ENCODE results near the gene G6PC1. TPM values are rescaled to one million over a fixed set of nuclear protein-coding genes. Genes with fewer than 3 reads are reported as not detected.

The G6PC1 gene
- total and polyA plus RNA-seq, 2 of the 13 experiments (the other 11 are each of a cell fraction or from before 2014, with no cell fraction given) = 1.7 to 37.9 TPM

- TF ChIP-seq ZNF331 (CRISPR knock-in tag; IDR thresholded peaks at IDR 0.05) (peak; percentile 71; the same call in 1 of the 2 replicates), ZNF878 (CRISPR knock-in tag; IDR thresholded peaks at IDR 0.05) (no peak), ZNF747 (CRISPR knock-in tag; IDR thresholded peaks at IDR 0.05; ENCODE audit: borderline replicate concordance) (0 out of 2 replicates have a peak, but pooled peaks have one; percentile 42), GABPA (IDR thresholded peaks at IDR 0.05; ENCODE audit: low read depth, low read length) (no peak), GABPA (CRISPR knock-in tag; IDR thresholded peaks at IDR 0.05; ENCODE audit: low read depth) (peak; percentile 59), ZNF513 (CRISPR knock-in tag; conservative IDR thresholded peaks at IDR 0.05) (no peak), ZSCAN12 (CRISPR knock-in tag; IDR thresholded peaks at IDR 0.05) (no peak), SMC3 (IDR thresholded peaks at IDR 0.05; ENCODE audit: low read length) (peak; percentile 13; the same call in 1 of the 2 replicates), ZNF34 (CRISPR knock-in tag; IDR thresholded peaks at IDR 0.05; ENCODE audit: borderline replicate concordance) (no peak), BATF2 (CRISPR knock-in tag; IDR thresholded peaks at IDR 0.05) (no peak), MBNL3 (CRISPR knock-in tag; conservative IDR thresholded peaks at IDR 0.05) (no peak), ZBTB8A (CRISPR knock-in tag; IDR thresholded peaks at IDR 0.05; ENCODE audit: borderline replicate concordance, low read depth) (no peak), FOSL1 (CRISPR knock-in tag; IDR thresholded peaks at IDR 0.05; ENCODE audit: borderline replicate concordance) (no peak), SPEN (CRISPR knock-in tag; IDR thresholded peaks at IDR 0.05; ENCODE audit: low read depth) (peak; percentile 92; the same call in 1 of the 2 replicates), ZFY (CRISPR knock-in tag; IDR thresholded peaks at IDR 0.05) (0 out of 2 replicates have a peak, but pooled peaks have one; percentile 43), ZC3H4 (CRISPR knock-in tag; IDR thresholded peaks at IDR 0.05; ENCODE audit: borderline replicate concordance) (no peak), DMTF1 (CRISPR knock-in tag; IDR thresholded peaks at IDR 0.05) (no peak), ZNF343 (CRISPR knock-in tag; IDR thresholded peaks at IDR 0.05) (no peak; the same call in 1 of the 2 replicates), STAG1 (CRISPR knock-in tag; IDR thresholded peaks at IDR 0.05) (peak; percentile 8), ZNF644 (CRISPR knock-in tag; IDR thresholded peaks at IDR 0.05; ENCODE audit: low read depth) (no peak; the same call in 1 of the 2 replicates), ADNP (CRISPR knock-in tag; IDR thresholded peaks at IDR 0.05) (no peak), XRCC5 (optimal IDR thresholded peaks at IDR 0.05; ENCODE audit: low read length) (no peak)
Measured at GRCh38 chr17:42900460-42901331, at the start of gene G6PC1 (continued).

Data from HepG2 (cell line).